NCI-H1092 treated with DMSO at 0.1 percent for 48 hours (cell line): ENCODE results near the gene GCHFR.

Source experiments
- DNase-seq: peaks from one replicate; lab custom pipeline; 2025; lab: John Stamatoyannopoulos, UW

The GCHFR gene

DNA sequence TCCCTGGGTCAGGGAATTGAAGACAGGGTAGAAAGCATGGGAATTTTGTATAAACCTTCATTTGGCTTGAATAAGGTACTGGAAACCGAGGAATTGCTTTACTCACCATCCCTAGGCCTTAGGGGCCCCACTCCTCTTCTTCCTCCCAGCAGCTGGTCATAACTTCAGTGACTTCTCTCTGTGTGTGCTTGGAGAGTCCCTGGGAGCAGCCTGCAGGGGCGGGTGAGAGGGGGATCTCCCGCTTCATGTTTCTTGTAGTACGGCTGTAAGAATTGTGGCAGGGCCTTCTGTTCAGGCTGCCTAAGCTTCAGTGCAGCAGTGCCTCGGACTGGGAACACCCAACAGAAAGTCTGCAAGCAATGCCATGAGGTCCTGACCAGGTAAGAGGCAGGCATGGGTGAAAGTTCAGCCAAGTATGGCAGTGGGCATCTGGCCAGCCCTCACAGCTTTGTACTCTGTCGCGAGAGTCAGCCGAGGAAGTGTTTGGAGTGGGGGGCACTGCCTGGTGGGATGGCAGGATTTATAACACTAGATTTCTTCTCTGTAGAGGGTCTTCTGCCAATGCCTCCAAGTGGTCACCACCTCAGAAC lies 45.1 kb downstream of the GCHFR start:
- no peak for DNase-seq

DNA sequence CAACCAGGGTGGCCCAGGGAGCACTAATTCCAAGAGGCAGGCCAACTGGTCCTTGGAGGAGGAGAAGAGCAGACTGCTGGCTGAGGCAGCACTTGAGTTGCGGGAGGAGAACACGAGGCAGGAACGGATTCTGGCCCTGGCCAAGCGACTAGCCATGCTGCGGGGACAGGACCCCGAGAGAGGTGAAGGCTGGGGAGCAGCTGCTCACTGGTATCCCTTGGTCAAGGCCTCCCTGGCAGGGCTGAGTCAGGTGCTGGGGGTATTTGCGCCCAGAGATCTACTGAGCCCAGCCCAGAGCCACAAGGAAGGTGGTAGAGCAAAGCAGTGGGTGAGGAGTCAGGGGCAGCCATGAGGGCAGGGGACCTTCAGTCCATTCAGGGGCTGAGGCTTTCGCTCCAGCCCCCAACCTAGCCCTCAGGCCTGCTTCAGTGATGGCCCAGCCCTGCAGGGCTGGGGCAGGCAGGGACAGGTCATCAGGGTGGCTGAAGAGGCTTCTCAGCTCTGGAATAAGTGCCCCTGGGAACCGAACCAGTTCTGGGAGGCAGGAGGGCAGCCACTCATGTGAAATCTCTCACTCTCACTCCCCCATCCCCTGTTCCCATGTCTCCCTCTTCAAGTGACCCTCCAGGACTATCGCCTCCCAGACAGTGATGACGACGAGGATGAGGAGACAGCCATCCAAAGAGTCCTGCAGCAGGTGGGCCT lies 49.0 kb downstream of the GCHFR start:
- no peak for DNase-seq

- DNase-seq = peak; percentile 15
Observed at GRCh38 chr15:40815042-40815698, 51.3 kb downstream of the GCHFR start.
